Measurements from ENCODE around the gene PCID2.

- TF ChIP-seq POLR2A (IDR thresholded peaks at IDR 0.05), result no peak
- TF ChIP-seq, protein P1, sequence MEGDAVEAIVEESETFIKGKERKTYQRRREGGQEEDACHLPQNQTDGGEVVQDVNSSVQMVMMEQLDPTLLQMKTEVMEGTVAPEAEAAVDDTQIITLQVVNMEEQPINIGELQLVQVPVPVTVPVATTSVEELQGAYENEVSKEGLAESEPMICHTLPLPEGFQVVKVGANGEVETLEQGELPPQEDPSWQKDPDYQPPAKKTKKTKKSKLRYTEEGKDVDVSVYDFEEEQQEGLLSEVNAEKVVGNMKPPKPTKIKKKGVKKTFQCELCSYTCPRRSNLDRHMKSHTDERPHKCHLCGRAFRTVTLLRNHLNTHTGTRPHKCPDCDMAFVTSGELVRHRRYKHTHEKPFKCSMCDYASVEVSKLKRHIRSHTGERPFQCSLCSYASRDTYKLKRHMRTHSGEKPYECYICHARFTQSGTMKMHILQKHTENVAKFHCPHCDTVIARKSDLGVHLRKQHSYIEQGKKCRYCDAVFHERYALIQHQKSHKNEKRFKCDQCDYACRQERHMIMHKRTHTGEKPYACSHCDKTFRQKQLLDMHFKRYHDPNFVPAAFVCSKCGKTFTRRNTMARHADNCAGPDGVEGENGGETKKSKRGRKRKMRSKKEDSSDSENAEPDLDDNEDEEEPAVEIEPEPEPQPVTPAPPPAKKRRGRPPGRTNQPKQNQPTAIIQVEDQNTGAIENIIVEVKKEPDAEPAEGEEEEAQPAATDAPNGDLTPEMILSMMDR (IDR thresholded peaks at IDR 0.05), result no peak
These were observed 50.3 kb downstream of the PCID2 start, which contains the start of gene PROZ for GRCh38 chr13:113157929-113158747.

Data from Peyer's patch (tissue), 4 donors.